Erythroblast (primary cell): ENCODE results near the gene NCR2.

ENCODE experiments used
- GATA1 ChIP-seq: IDR thresholded peaks from 2 replicates; pipeline ENCODE4 v1.6.1; 2011; ENCODE audit warnings: low read depth, mild to moderate bottlenecking, control low read depth, low read length, moderate library complexity
- POLR2A ChIP-seq: IDR thresholded peaks from 2 replicates; pipeline ENCODE4 v1.6.1; 2011; ENCODE audit warnings: mild to moderate bottlenecking, low read length

DNA sequence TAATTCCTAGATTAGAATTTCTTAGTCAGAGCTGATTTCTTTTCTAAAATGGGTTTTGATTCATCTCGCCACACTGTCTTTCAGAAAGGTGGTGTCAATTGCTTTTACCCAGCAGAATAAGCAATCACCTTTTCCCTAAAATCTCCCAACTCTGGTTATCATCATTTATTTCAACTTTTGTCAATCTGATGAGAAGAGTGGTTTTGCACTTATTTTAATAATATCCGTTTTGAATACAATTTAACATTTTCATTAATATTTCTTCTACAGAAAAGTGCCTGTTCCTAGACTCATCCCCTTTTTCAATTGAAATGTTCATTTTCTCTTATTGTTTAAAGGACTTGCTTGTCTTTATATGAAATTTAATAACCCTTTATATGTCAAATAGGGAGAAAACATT lies 8.2 kb upstream of the NCR2 start:
- TF ChIP-seq POLR2A (no peak), GATA1 (no peak)
